HG02763 (cell line): Measurements from ENCODE around the gene NAA20.

ENCODE experiments used
- ATAC-seq: cut with Tn5 transposase; IDR thresholded peaks from one replicate; pipeline ENCODE4 v1.9.1; 2021; ENCODE audit warnings: mild to moderate bottlenecking, moderate library complexity; ENCODE audit not compliant: unreplicated experiment

Gene NAA20

GRCh38 chr20:20017001-20017843, at the start of gene NAA20:
Gene NAA20, plus strand, starts transcription at chr20:20017362. Its CDS starts 35 bp downstream, at chr20:20017397.
- ATAC-seq, result peak; percentile 98

DNA sequence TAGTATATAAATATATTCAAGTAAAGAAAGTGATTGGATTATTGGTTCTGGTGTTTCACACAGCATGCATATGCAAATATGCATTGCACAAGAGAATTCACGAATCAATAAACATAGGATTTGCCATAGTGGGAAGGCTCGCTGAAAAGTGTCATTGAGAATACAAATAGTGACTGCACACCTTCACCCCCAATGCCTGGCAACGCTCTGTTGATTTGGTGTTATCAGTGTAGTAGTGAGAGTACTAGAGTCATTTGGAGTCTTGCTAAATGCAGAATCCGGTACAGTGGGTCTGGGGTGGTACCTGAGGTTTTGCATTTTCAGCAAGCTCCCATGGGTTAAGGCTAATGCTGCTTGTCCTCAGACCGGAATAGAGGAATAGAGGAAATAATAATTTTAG, 49.7 kb upstream of the NAA20 start:
- ATAC-seq, result no peak

DNA sequence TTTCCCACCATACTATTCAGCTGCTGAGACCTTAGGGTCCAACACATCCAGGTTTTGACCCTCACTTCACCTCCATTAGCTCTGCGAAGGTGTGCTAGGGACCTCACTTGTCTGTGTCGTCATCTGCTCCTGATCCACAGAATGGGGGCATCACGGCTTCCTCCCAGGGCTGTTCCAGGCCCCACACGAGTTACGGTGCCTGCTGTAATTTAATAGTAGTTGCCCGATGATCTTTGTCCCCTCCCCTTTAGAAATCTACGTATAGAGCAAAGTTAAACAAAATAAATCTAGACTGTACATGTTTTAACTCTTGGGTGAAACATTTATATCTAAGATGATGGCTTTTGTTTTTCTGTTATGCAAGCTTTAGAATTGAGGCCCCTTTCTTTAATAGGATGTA, 49.1 kb upstream of the NAA20 start:
- no peak for ATAC-seq

DNA sequence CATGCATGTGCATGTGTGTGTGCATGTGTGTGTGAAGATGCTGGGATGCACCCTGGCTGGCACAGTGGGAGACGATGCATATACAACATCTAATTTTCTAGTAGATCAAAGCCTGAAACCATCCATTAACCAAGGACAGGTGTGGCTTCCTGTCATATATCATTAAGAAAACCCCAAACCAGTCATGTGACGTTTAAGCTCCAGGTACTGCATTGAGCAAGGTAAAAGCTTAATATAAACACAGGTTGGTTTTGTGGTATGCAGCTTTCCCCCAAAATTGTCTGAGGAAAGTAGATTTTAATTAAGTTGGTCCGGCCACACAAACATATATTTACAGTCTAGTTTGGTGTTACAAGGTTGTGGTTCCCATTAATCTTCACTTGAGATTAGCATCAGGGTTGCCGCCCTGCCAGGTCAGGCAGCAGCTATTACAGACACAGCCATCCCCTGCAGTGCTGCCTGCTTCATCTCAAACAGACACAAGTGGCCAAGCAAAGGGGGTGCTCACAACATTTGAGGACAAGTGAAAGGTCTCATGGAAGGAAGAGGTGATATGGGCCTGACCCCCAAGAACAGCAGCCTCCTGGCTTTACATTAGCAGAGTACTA, 48.6 kb upstream of the NAA20 start:
- ATAC-seq, result no peak

DNA sequence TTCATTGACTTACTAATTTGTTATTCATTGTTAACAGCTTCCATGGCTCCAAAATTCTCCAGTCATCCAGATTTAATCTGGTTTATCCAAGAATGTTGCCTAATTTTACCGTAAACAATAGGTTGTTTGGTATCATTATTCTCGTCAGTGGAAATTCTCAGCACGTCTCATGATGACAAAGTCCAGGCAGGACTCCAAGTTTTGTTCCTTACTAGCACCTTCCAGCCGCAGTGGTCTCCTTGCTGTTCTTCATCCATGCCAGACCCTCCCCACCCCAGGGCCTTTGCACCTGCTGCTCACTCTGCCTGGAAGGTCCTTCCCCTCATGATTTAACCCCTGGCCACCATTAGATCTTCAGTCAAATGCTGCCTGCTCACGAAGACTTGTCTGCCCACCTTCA, 48.1 kb upstream of the NAA20 start:
- ATAC-seq, result no peak

DNA sequence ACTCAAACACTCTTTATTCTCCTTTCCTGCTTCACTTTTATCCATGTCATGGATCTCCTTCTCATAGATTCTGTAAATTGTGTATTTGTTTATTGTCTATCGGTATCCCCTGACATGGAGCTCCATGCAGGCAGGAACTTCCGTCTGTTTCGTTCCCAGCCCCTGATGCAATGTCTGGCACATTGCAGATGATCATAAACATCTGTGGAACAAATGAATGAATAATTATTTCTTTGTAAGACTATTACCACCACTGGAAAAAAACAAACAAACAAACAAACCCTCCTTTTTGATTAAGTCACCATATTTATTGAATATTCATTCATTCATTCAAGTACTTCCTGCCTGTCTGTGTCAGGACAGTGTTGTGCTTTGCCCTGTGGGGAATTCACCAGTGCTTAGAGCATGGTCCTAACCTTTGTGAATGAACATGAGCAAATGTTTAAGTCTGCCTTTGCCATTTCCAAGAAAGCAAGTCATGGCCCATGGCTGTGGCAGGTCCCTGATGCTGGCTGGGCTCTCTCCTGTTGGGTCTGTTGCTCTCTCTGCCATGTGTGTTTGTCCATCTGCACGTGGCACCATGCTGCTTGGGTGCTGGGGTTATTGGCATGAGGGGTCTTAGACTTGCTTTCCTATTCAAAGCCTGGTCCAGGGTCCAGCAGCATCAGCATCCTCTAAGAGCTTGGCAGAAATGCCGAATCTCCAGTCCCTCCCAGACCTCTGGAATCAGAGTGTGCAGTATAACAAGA, 47.5 kb upstream of the NAA20 start:
- no peak for ATAC-seq

DNA sequence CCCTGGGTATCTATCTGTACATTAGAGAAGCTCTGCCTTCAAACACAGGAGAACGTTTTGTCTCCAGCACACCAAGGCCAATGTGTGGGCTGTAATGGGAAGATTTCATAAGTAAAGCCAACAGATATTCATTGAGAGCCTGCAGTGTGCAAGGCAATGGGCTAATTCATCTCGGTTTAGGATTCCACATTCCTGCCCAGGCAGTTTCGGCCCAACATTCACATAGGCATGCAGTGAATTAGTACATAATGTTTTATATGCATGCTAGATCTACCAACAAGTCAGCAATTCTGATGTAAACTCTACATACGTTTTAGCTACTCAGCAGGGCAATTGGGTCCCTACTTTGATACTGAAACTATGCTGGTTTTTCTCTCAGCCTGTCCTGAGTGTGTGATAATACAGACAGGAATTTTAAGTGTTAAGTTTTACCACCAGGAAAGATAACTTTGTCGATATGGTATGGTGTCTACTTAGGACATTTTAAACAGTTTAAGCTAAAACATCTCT, 46.9 kb upstream of the NAA20 start:
- no peak for ATAC-seq

DNA sequence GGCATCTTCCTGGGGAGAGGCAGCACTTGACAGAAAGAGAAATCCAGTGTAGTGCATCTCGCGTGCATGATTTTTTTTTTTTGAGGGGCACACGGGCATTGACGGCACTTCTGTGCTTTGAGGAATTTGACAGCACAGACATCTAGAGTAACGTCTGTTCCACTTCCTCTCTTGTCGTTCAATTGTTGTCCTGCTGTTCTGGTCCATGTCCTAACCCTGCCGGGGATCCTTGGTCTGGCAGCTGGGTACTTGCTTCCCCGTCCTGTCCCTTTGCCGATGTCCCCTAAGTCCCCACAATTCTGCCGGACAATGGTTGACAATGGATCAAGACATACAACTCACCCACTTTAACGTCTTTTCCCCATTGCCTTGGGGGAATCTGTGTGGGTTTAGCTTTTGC, 46.0 kb upstream of the NAA20 start:
- no peak for ATAC-seq

GRCh38 chr20:19973961-19974629, 43.1 kb upstream of the NAA20 start:
- ATAC-seq, result no peak

GRCh38 chr20:19974630-19975435, 42.3 kb upstream of the NAA20 start:
- no peak for ATAC-seq

GRCh38 chr20:19975436-19975799, 41.7 kb upstream of the NAA20 start:
- ATAC-seq, result no peak

DNA sequence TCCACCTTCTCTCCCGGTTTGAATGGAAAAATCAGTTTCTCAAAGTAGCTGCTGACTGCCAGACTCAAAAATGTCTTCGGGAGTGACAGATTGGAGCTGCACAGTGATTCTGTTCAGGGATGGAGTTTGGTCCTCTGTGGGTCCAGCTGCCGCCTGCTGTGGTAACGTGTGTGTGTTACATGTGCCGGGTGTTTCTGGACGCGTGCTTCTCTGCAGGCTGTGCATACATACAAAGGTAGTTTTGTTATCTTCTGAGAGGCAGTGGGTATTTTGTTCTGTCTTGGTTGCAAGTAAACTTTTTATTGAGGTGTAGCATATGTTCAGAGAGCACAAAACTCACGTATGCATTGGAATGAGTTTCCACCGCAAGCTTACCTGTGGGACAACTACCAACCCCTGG, 41.3 kb upstream of the NAA20 start:
- no peak for ATAC-seq

GRCh38 chr20:19976595-19977372, 40.4 kb upstream of the NAA20 start:
- ATAC-seq, result no peak

- no peak for ATAC-seq
Measured at GRCh38 chr20:19977373-19977770, 39.8 kb upstream of the NAA20 start.

DNA sequence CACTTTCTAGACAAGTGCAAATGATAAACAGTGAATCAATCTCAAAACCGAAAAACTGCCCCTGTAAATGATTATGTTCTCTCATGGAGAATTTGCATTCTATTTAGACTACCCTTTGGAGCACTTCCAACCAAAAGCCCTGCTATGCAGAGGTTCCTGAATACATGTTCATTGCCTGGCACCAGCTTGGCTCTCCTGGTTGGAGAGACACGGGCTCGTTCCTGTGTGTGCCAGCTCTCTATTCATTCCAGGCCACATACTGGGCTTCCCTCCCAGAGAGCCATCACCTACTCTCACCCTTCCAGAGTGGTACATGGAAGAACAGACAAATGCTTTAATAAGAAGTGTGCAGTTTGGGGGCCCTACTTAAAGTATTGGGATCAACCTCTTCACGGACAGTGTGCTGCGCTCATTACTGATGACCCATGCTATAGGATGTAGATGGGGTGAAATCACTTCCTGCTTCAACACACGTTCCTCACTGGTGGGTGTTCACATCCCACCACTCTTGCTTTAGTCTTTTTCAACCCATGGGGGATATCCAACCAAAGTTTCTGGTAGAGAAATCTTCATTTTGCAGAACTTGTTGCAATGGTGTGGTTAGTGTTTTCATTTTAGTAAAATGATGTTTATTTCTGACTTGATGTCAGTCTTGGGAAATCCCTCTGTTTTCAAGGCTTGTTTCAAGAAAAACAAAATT, 38.5 kb upstream of the NAA20 start:
- ATAC-seq, result no peak

DNA sequence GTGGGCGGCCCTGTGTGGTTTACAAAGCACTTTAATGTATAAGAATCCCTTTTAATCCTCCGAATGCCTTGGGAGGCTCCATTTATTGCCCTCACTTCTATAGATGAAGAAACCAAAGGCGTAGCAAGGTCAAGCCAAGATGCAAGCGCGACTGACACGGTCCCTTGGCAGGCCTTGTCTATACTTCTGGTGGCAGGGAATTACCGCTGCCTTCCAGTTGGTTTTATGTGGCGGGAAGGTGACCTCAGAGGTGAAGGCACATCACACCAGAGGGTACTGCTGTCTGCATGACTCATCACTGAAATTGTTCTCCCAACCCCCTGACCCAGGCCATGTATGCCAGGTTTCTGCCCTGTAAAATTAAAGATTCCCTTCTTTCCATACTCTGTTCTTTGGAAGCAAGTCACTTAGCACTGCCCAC, 36.1 kb upstream of the NAA20 start:
- ATAC-seq, result no peak

GRCh38 chr20:19986419-19986818, 30.7 kb upstream of the NAA20 start:
- no peak for ATAC-seq

DNA sequence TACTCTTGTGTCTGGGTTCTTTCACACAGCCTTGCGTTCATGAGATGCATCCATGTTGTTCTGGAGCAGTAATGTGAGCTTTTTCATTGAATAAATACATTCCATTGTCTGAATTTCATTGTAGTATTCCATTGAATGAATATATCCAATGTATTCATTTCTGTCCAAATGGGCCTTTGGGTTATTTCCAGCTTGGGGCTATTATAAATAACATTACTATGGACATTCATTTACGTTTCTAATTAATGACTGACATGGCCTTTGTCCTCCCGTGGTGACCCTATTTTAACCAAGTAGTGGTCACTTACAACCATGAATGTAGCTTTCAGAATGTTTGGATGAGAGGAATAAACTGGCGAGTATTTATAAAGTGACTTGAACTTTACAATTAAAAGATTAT, 30.1 kb upstream of the NAA20 start:
- no peak for ATAC-seq

DNA sequence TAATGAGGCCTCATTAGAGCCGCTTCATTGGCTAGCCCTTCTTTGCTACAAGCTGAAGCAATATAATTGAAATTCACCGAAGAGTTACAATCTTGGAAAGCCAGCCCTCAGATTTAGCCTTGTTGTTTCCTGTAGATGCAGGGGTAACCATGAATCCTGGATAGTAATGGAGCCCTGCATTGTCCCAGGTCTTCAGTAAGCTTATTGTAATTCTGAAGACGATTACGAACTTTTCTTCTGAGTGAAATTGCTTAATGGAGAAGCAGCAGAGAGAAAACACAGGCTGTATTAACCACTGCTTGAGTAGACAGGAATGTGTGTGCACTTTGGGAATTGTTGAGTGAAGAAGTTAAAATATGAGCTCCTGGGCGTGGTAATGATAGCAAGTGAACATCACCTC, 26.3 kb upstream of the NAA20 start:
- no peak for ATAC-seq
